HG03039 (cell line): Measurements from ENCODE around the gene DDX20.
"Not testable (repeated sequence)": the region's sequence is repeated elsewhere in the genome, so short reads cannot be mapped to it uniquely, and the experiment has no call there.

ENCODE experiments used
- ATAC-seq: cut with Tn5 transposase; IDR thresholded peaks from one replicate; pipeline ENCODE4 v1.9.1; 2021; ENCODE audit warnings: mild to moderate bottlenecking, moderate library complexity; ENCODE audit not compliant: unreplicated experiment

DDX20 gene

GRCh38 chr1:111786669-111787207 lies 31.0 kb downstream of the DDX20 start:
- ATAC-seq, result no peak

- ATAC-seq, result no peak
These were observed 33.4 kb downstream of the DDX20 start for GRCh38 chr1:111789142-111789541.

- no peak for ATAC-seq
These were observed 34.1 kb downstream of the DDX20 start for GRCh38 chr1:111789666-111790316.

GRCh38 chr1:111791776-111792175 lies 36.1 kb downstream of the DDX20 start:
- no peak for ATAC-seq

GRCh38 chr1:111792249-111792648 lies 36.5 kb downstream of the DDX20 start:
- no peak for ATAC-seq

GRCh38 chr1:111793923-111794322 lies 38.2 kb downstream of the DDX20 start:
- ATAC-seq, result no peak

GRCh38 chr1:111795401-111795800 lies 39.7 kb downstream of the DDX20 start:
- ATAC-seq, result no peak

- no peak for ATAC-seq
These were observed 42.9 kb downstream of the DDX20 start for GRCh38 chr1:111798580-111798979.

GRCh38 chr1:111799722-111800121 lies 44.0 kb downstream of the DDX20 start:
- not testable (repeated sequence) for ATAC-seq

GRCh38 chr1:111801071-111801850 lies 45.6 kb downstream of the DDX20 start:
- ATAC-seq, result no peak

GRCh38 chr1:111802110-111802509 lies 46.4 kb downstream of the DDX20 start:
- ATAC-seq, result no peak

GRCh38 chr1:111802984-111803383 lies 47.3 kb downstream of the DDX20 start:
- ATAC-seq, result no peak

- ATAC-seq, result no peak
These were observed 48.2 kb downstream of the DDX20 start for GRCh38 chr1:111803951-111804350.

GRCh38 chr1:111804776-111805175 lies 49.1 kb downstream of the DDX20 start:
- ATAC-seq, result no peak

GRCh38 chr1:111805251-111805650 lies 49.5 kb downstream of the DDX20 start:
- ATAC-seq, result no peak

- ATAC-seq, result no peak
These were observed 56.2 kb downstream of the DDX20 start for GRCh38 chr1:111811891-111812290.

GRCh38 chr1:111812306-111812705 lies 56.6 kb downstream of the DDX20 start:
- ATAC-seq, result no peak

GRCh38 chr1:111813440-111814304 lies 58.0 kb downstream of the DDX20 start:
- no peak for ATAC-seq

GRCh38 chr1:111814305-111814628 lies 58.6 kb downstream of the DDX20 start:
- no peak for ATAC-seq

- no peak for ATAC-seq
These were observed 58.9 kb downstream of the DDX20 start for GRCh38 chr1:111814642-111815041.
